GM21717 (cell line): ENCODE data around the gene PAPPA.

Experiments used
- ATAC-seq: cut with Tn5 transposase; IDR thresholded peaks from one replicate; pipeline ENCODE4 v1.9.1; 2021; ENCODE audit warnings: mild to moderate bottlenecking, moderate library complexity; ENCODE audit not compliant: unreplicated experiment

Gene PAPPA

GRCh38 chr9:116312221-116312620, 158.6 kb downstream of the PAPPA start:
- no peak for ATAC-seq

GRCh38 chr9:116313638-116314037, 160.0 kb downstream of the PAPPA start:
- ATAC-seq = no peak

- no peak for ATAC-seq
Observed at GRCh38 chr9:116316246-116316645, 162.7 kb downstream of the PAPPA start.

GRCh38 chr9:116317503-116317902, 163.9 kb downstream of the PAPPA start:
- ATAC-seq = no peak

- no peak for ATAC-seq
Observed at GRCh38 chr9:116318468-116319374, 165.1 kb downstream of the PAPPA start.

GRCh38 chr9:116319480-116319879, 165.9 kb downstream of the PAPPA start:
- ATAC-seq = no peak

- ATAC-seq = no peak
Observed at GRCh38 chr9:116320290-116320689, 166.7 kb downstream of the PAPPA start.

GRCh38 chr9:116322521-116322920, 168.9 kb downstream of the PAPPA start:
- no peak for ATAC-seq

GRCh38 chr9:116323012-116323411, 169.4 kb downstream of the PAPPA start:
- ATAC-seq = no peak

GRCh38 chr9:116323571-116323970, 170.0 kb downstream of the PAPPA start:
- no peak for ATAC-seq

- no peak for ATAC-seq
Observed at GRCh38 chr9:116325924-116326323, 172.3 kb downstream of the PAPPA start.

- no peak for ATAC-seq
Observed at GRCh38 chr9:116327701-116328405, 174.3 kb downstream of the PAPPA start.

- no peak for ATAC-seq
Observed at GRCh38 chr9:116329470-116329869, 175.9 kb downstream of the PAPPA start.

- ATAC-seq = no peak
Observed at GRCh38 chr9:116331241-116331640, 177.7 kb downstream of the PAPPA start.

GRCh38 chr9:116332090-116332489, 178.5 kb downstream of the PAPPA start:
- no peak for ATAC-seq

- ATAC-seq = no peak
Observed at GRCh38 chr9:116333254-116333653, 179.7 kb downstream of the PAPPA start.

- no peak for ATAC-seq
Observed at GRCh38 chr9:116334546-116335150, 181.1 kb downstream of the PAPPA start.

GRCh38 chr9:116335392-116335791, 181.8 kb downstream of the PAPPA start:
- no peak for ATAC-seq

- ATAC-seq = no peak
Observed at GRCh38 chr9:116336133-116336862, 182.7 kb downstream of the PAPPA start.

GRCh38 chr9:116337015-116337414, 183.4 kb downstream of the PAPPA start:
- no peak for ATAC-seq

GRCh38 chr9:116340270-116340669, 186.7 kb downstream of the PAPPA start:
- ATAC-seq = no peak
